Prostate gland (tissue), 2 donors: Measurements from ENCODE around the gene SCRT2. TPM values are rescaled to one million over a fixed set of nuclear protein-coding genes. Genes with fewer than 3 reads are reported as not detected.

Source experiments
- DNase-seq: peaks from one replicate; pipeline ENCODE4 v3.0.0-alpha.2; 2019; ENCODE audit warnings: low spot score
- H3K27ac ChIP-seq, 2 donors: fragments of 200-600 bp; sonication (generic); 2 replicates each; pipeline ENCODE4 v1.5.1; 2017 to 2019
- H3K27me3 ChIP-seq: fragments of 200-600 bp; sonication (generic); replicated peaks from 2 replicates; pipeline ENCODE4 v1.5.1; 2019; ENCODE audit not compliant: insufficient read depth
- H3K36me3 ChIP-seq, 2 donors: fragments of 200-600 bp; sonication (generic); 1 replicate in 1 of 2; 2 replicates in 1 of 2; pipeline versions ENCODE4 v1.5.1 to v1.8.1; 2017 to 2019
- H3K4me1 ChIP-seq: fragments of 200-600 bp; sonication (generic); replicated peaks from 2 replicates; pipeline ENCODE4 v1.5.1; 2019
- H3K4me3 ChIP-seq, 2 donors: fragments of 200-600 bp; sonication (generic); 2 replicates each; pipeline ENCODE4 v1.5.1; 2017 to 2019
- H3K9me3 ChIP-seq: fragments of 200-600 bp; sonication (generic); 2 replicates; pipeline ENCODE4 v1.5.1; 2017
- CTCF ChIP-seq, 4 experiments: fragments of 200-600 bp in 2 of 4; fragments of 450-650 bp in 2 of 4; sonication (generic) in 2 of 4; IDR thresholded peaks; 1 replicate in 3 of 4; 2 replicates in 1 of 4; pipeline ENCODE4 v1.5.1; 2016 to 2019; ENCODE audit warnings: antibody characterized with exemption in 4 of 4, mild to moderate bottlenecking in 2 of 4, moderate library complexity in 2 of 4
- POLR2A ChIP-seq: fragments of 450-650 bp; IDR thresholded peaks from one replicate; pipeline ENCODE4 v1.6.1; 2016; ENCODE audit warnings: antibody characterized with exemption, mild to moderate bottlenecking
- POLR2AphosphoS5 ChIP-seq: sonication (generic); formaldehyde crosslinking; IDR thresholded peaks from one replicate; pipeline ENCODE4 v1.6.1; 2017; ENCODE audit warnings: antibody characterized with exemption
- WGBS: methylation state at CpG from one replicate; pipeline ENCODE4 v1.1.5; 2018; 5-methylcytosine and 5-hydroxymethylcytosine counted together
- intact Hi-C: fragments of 100-400 bp; cut with DNase I; formaldehyde crosslinking; loops from one replicate; pipeline ENCODE4 v1.14.2; 2022
- total RNA-seq, 2 donors: library from RNA; depleted of rRNA; stranded (reverse); fragments of >200 nt; gene quantifications; one replicate each; pipeline ENCODE4 v1.1.0, GENCODE V29; 2016

Gene SCRT2
- total RNA-seq, 2 donors from 2014 or later = 0.17 TPM; not detected in 1

- no peak overlapping the region for H3K4me3 ChIP-seq
- no peak for DNase-seq
- 25% methylated on average over 5 of the region's 5 CpGs for WGBS
- H3K9me3 ChIP-seq = no peaks in the 10 kb centered on the region
- H3K36me3 ChIP-seq = no peaks in the 10 kb centered on the region
- no peak for TF ChIP-seq CTCF (IDR thresholded peaks at IDR 0.05)
- TF ChIP-seq POLR2AphosphoS5 = no peak
- TF ChIP-seq POLR2A = no peak
- no peaks in the 10 kb centered on the region for H3K4me1 ChIP-seq
- H3K27ac ChIP-seq = no peak overlapping the region
- intact Hi-C loops = loop anchor here (10.0 kb wide), 2 partner anchors 114 to 186 kb away; partner anchors contain the start of gene CSNK2A1
- H3K27me3 ChIP-seq = peaks cover 15% of the 10 kb centered on the region
Observed at GRCh38 chr20:658731-659291, 16.8 kb downstream of the SCRT2 start.

- Histone ChIP-seq H3K27me3 (peaks cover 9% of the 10 kb centered on the region), H3K9me3 (no peaks in the 10 kb centered on the region), H3K36me3 (no peaks in the 10 kb centered on the region), H3K4me3 (no peak overlapping the region), H3K27ac (no peak overlapping the region), H3K4me1 (no peaks in the 10 kb centered on the region)
- intact Hi-C loops = loop anchor here (10.0 kb wide), 2 partner anchors 113 to 187 kb away; partner anchors contain the start of gene CSNK2A1
- TF ChIP-seq CTCF (IDR thresholded peaks at IDR 0.05) (no peak), POLR2AphosphoS5 (no peak), POLR2A (no peak)
- DNase-seq = no peak
- WGBS = 37% methylated on average over 2 of the region's 2 CpGs
Observed at GRCh38 chr20:658202-658601, 17.4 kb downstream of the SCRT2 start.

GRCh38 chr20:655726-656624, 19.6 kb downstream of the SCRT2 start:
- no peak for DNase-seq
- peaks cover 5% of the 10 kb centered on the region for H3K4me1 ChIP-seq
- WGBS = 76% methylated on average over 11 of the region's 11 CpGs
- H3K27me3 ChIP-seq = no peaks in the 10 kb centered on the region
- TF ChIP-seq POLR2AphosphoS5 = no peak
- TF ChIP-seq CTCF (IDR thresholded peaks at IDR 0.05) = no peak
- TF ChIP-seq POLR2A = no peak
- no peaks in the 10 kb centered on the region for H3K9me3 ChIP-seq
- H3K27ac ChIP-seq = no peak overlapping the region
- H3K4me3 ChIP-seq = no peak overlapping the region
- no peaks in the 10 kb centered on the region for H3K36me3 ChIP-seq
- intact Hi-C loops = loop anchor here (10.0 kb wide), 2 partner anchors 111 to 189 kb away; partner anchors contain the start of gene CSNK2A1

GRCh38 chr20:654417-654750, 21.2 kb downstream of the SCRT2 start:
- H3K4me3 ChIP-seq = no peak overlapping the region
- WGBS = 96% methylated on average over 3 of the region's 3 CpGs
- intact Hi-C loops = loop anchor here (5.0 to 10.0 kb wide), 3 partner anchors 73 to 190 kb away; partner anchors contain the start of gene CSNK2A1

More at GRCh38 chr20:654417-654750, 21.2 kb downstream of the SCRT2 start:
- Histone ChIP-seq H3K36me3 (no peaks in the 10 kb centered on the region), H3K27me3 (no peaks in the 10 kb centered on the region), H3K4me1 (peaks cover 5% of the 10 kb centered on the region), H3K27ac (no peak overlapping the region), H3K9me3 (no peaks in the 10 kb centered on the region)
- DNase-seq = no peak
- no peak for TF ChIP-seq CTCF (IDR thresholded peaks at IDR 0.05)
- TF ChIP-seq POLR2A = no peak
- TF ChIP-seq POLR2AphosphoS5 = no peak
